Bronchial epithelial cell (primary cell): ENCODE results near the gene TMEM59. TPM values are rescaled to one million over a fixed set of nuclear protein-coding genes. Genes with fewer than 3 reads are reported as not detected.
A peak's percentile ranks its signal among the peaks of the same experiment; 100 is the strongest.

Experiments used
- DNase-seq: peaks from one replicate; pipeline ENCODE4 v3.0.0-alpha.2; 2010; ENCODE audit warnings: low read depth
- FAIRE-seq: peaks from 2 replicates; lab custom pipeline; 2011; peaks lifted over from hg19 to GRCh38; lab: Jason Lieb, UNC
- H3K27me3 ChIP-seq: 2 replicates; pipeline ENCODE4 v1.5.1; 2011; ENCODE audit warnings: low read length; ENCODE audit not compliant: control insufficient read depth, insufficient read depth
- H3K36me3 ChIP-seq: 2 replicates; pipeline ENCODE4 v1.5.1; 2011; ENCODE audit warnings: low read length; ENCODE audit not compliant: control insufficient read depth, insufficient read depth
- H3K4me3 ChIP-seq: 2 replicates; pipeline ENCODE4 v1.5.1; 2011; ENCODE audit warnings: mild to moderate bottlenecking, low read depth, low read length, control low read depth
- CTCF ChIP-seq: IDR thresholded peaks from 2 replicates; pipeline ENCODE4 v1.5.1; 2011; ENCODE audit warnings: mild to moderate bottlenecking, moderate library complexity, low read length, control low read depth, inconsistent platforms; ENCODE audit not compliant: insufficient read depth, severe bottlenecking
- total RNA-seq: library from RNA; depleted of rRNA; stranded (reverse); fragments of >200 nt; gene quantifications from 2 replicates; pipeline ENCODE4 v1.2.1, GENCODE V29; 2014

The TMEM59 gene
- total RNA-seq, result 191 and 315 TPM in 2 replicates

GRCh38 chr1:54052934-54053744, at the start of gene TMEM59, which contains the start of gene TCEANC2:
Gene TMEM59, minus strand, starts transcription at chr1:54053204. Its CDS starts 16 bp downstream, at chr1:54053188.
Gene TCEANC2, plus strand, starts transcription at chr1:54053608. Its CDS starts 815 bp downstream, at chr1:54054423.
- peak; percentile 98 for DNase-seq
- H3K4me3 ChIP-seq, result peak within 1 kb of the TSS; percentile 89
- no peak for FAIRE-seq

GRCh38 chr1:54100500-54100899, 47.5 kb upstream of the TMEM59 start:
- TF ChIP-seq CTCF, result no peak
- H3K36me3 ChIP-seq, result peaks cover 2% of the 10 kb centered on the region
- FAIRE-seq (no peak), DNase-seq (no peak)
- no peaks in the 10 kb centered on the region for H3K27me3 ChIP-seq
- H3K4me3 ChIP-seq, result no peak overlapping the region

More at GRCh38 chr1:54052934-54053744, at the start of gene TMEM59, which contains the start of gene TCEANC2:
- TF ChIP-seq CTCF, result no peak
- H3K27me3 ChIP-seq, result no peaks in the 10 kb centered on the region
- no peaks in the 10 kb centered on the region for H3K36me3 ChIP-seq

- DNase-seq (no peak), FAIRE-seq (no peak)
- TF ChIP-seq CTCF, result no peak
- Histone ChIP-seq H3K36me3 (peaks cover 2% of the 10 kb centered on the region), H3K4me3 (no peak overlapping the region), H3K27me3 (no peaks in the 10 kb centered on the region)
Measured at GRCh38 chr1:54099061-54099610, 46.1 kb upstream of the TMEM59 start.

- TF ChIP-seq CTCF, result no peak
- FAIRE-seq (no peak), DNase-seq (no peak)
- Histone ChIP-seq H3K27me3 (no peaks in the 10 kb centered on the region), H3K4me3 (no peak overlapping the region), H3K36me3 (peaks cover 2% of the 10 kb centered on the region)
Measured at GRCh38 chr1:54096877-54097240, 43.9 kb upstream of the TMEM59 start.

GRCh38 chr1:54096227-54096876, 43.3 kb upstream of the TMEM59 start:
- no peak for FAIRE-seq
- Histone ChIP-seq H3K27me3 (no peaks in the 10 kb centered on the region), H3K36me3 (peaks cover 2% of the 10 kb centered on the region), H3K4me3 (no peak overlapping the region)
- DNase-seq, result no peak
- no peak for TF ChIP-seq CTCF
